ENCODE data around the gene ANKRD11. TPM values are rescaled to one million over a fixed set of nuclear protein-coding genes. Genes with fewer than 3 reads are reported as not detected.
A peak's percentile ranks its signal among the peaks of the same experiment; 100 is the strongest.
"Not testable (repeated sequence)": the region's sequence is repeated elsewhere in the genome, so short reads cannot be mapped to it uniquely, and the experiment has no call there.

The ANKRD11 gene
- total and polyA plus RNA-seq, 7 experiments from 2014 or later: 8.7 to 254 (median 239) TPM

GRCh38 chr16:89463312-89463711 lies 27.0 kb downstream of the ANKRD11 start:
- H3K27me3 ChIP-seq (ENCODE audit: control insufficient read depth in 2 of 2, insufficient read depth in 2 of 2, low read length in 2 of 2); H3K9me3 Mint-ChIP-seq; H3K9me3 ChIP-seq (ENCODE audit: control insufficient read depth in 2 of 3, low read length in 3 of 3); DNase-seq; CTCF ChIA-PET; intact Hi-C loops (cut with micrococcal nuclease); H3K4me3 ChIP-seq (ENCODE audit: low read length); H3K36me3 ChIP-seq (ENCODE audit: control insufficient read depth in 2 of 3, insufficient read depth in 3 of 3, low read length in 3 of 3); POLR2A ChIA-PET; H3K27me3 Mint-ChIP-seq; H3K27ac ChIP-seq (ENCODE audit: low read depth, low read length); ATAC-seq: not testable (repeated sequence)
- Mint-ChIP-seq H3K36me3 (peaks cover 0 to 18% (median 6%) of the 10 kb centered on the region in 5 donors), H3K4me1 (peaks cover 47 to 86% (median 65%) of the 10 kb centered on the region in 7 donors), H3K4me3 (peak overlapping the region in 2 of 10 donors; percentile 9 to 42), H3K27ac (peak overlapping the region in 1 of 9 donors; percentile 8)
- H3K4me1 ChIP-seq (ENCODE audit: control insufficient read depth in 2 of 2, insufficient read depth in 2 of 2, low read length in 2 of 2): peaks cover 24 to 28% of the 10 kb centered on the region in 2 donors

- H3K27ac Mint-ChIP-seq; H3K4me3 ChIP-seq (ENCODE audit: low read length); H3K27me3 Mint-ChIP-seq; POLR2A ChIA-PET; DNase-seq; H3K4me3 Mint-ChIP-seq; ATAC-seq; H3K27me3 ChIP-seq (ENCODE audit: control insufficient read depth in 2 of 2, insufficient read depth in 2 of 2, low read length in 2 of 2); CTCF ChIA-PET; H3K27ac ChIP-seq (ENCODE audit: low read depth, low read length); intact Hi-C loops (cut with micrococcal nuclease); H3K9me3 Mint-ChIP-seq; H3K36me3 ChIP-seq (ENCODE audit: control insufficient read depth in 2 of 3, insufficient read depth in 3 of 3, low read length in 3 of 3); H3K9me3 ChIP-seq (ENCODE audit: control insufficient read depth in 2 of 3, low read length in 3 of 3): not testable (repeated sequence)
- Mint-ChIP-seq H3K4me1 (peaks cover 47 to 84% (median 62%) of the 10 kb centered on the region in 7 donors), H3K36me3 (peaks cover 0 to 18% (median 7%) of the 10 kb centered on the region in 5 donors)
- peaks cover 23 to 28% of the 10 kb centered on the region in 2 donors for H3K4me1 ChIP-seq (ENCODE audit: control insufficient read depth in 2 of 2, insufficient read depth in 2 of 2, low read length in 2 of 2)
These were observed 27.7 kb downstream of the ANKRD11 start for GRCh38 chr16:89462639-89463038.

GRCh38 chr16:89461890-89462289 lies 28.5 kb downstream of the ANKRD11 start:
- ATAC-seq; H3K36me3 ChIP-seq (ENCODE audit: control insufficient read depth in 2 of 3, insufficient read depth in 3 of 3, low read length in 3 of 3); POLR2A ChIA-PET; CTCF ChIA-PET; H3K27me3 ChIP-seq (ENCODE audit: control insufficient read depth in 2 of 2, insufficient read depth in 2 of 2, low read length in 2 of 2); H3K9me3 Mint-ChIP-seq; H3K9me3 ChIP-seq (ENCODE audit: control insufficient read depth in 2 of 3, low read length in 3 of 3); DNase-seq; H3K27me3 Mint-ChIP-seq; H3K27ac ChIP-seq (ENCODE audit: low read depth, low read length); intact Hi-C loops (cut with micrococcal nuclease); H3K4me3 ChIP-seq (ENCODE audit: low read length): not testable (repeated sequence)
- Mint-ChIP-seq H3K27ac (peak overlapping the region in 3 of 9 donors; percentile 8 to 58 (median 28)), H3K4me3 (peak overlapping the region in 3 of 10 donors; percentile 10 to 32 (median 29)), H3K36me3 (peaks cover 0 to 16% (median 9%) of the 10 kb centered on the region in 5 donors), H3K4me1 (peaks cover 44 to 80% (median 59%) of the 10 kb centered on the region in 7 donors)
- H3K4me1 ChIP-seq (ENCODE audit: control insufficient read depth in 2 of 2, insufficient read depth in 2 of 2, low read length in 2 of 2): peaks cover 20 to 25% of the 10 kb centered on the region in 2 donors

GRCh38 chr16:89460556-89460955 lies 29.8 kb downstream of the ANKRD11 start:
- H3K4me3 ChIP-seq (ENCODE audit: low read length): no peak overlapping the region
- ATAC-seq: peak; percentile 31

GRCh38 chr16:89458967-89459366 lies 31.4 kb downstream of the ANKRD11 start:
- peak overlapping the region in 8 of 9 donors; percentile 1 to 84 (median 16) for H3K27ac Mint-ChIP-seq
- Histone ChIP-seq H3K36me3 (ENCODE audit: control insufficient read depth in 2 of 3, insufficient read depth in 3 of 3, low read length in 3 of 3) (no peaks in the 10 kb centered on the region), H3K27ac (ENCODE audit: low read depth, low read length) (no peak overlapping the region), H3K9me3 (ENCODE audit: control insufficient read depth in 2 of 3, low read length in 3 of 3) (no peaks in the 10 kb centered on the region), H3K27me3 (ENCODE audit: control insufficient read depth in 2 of 2, insufficient read depth in 2 of 2, low read length in 2 of 2) (no peaks in the 10 kb centered on the region), H3K4me1 (ENCODE audit: control insufficient read depth in 2 of 2, insufficient read depth in 2 of 2, low read length in 2 of 2) (peaks cover 26 to 31% of the 10 kb centered on the region in 2 donors), H3K4me3 (ENCODE audit: low read length) (no peak overlapping the region)
- peak overlapping the region in 6 of 10 donors; percentile 6 to 57 (median 23) for H3K4me3 Mint-ChIP-seq
- peaks cover 0 to 4% (median 0%) of the 10 kb centered on the region in 11 donors for H3K9me3 Mint-ChIP-seq
- intact Hi-C loops (cut with micrococcal nuclease): no loop called here
- ChIA-PET CTCF (no interaction called here), POLR2A (no interaction called here)
- ATAC-seq (no peak), DNase-seq (no peak)
- H3K36me3 Mint-ChIP-seq: peaks cover 0 to 20% (median 16%) of the 10 kb centered on the region in 5 donors
- H3K27me3 Mint-ChIP-seq: no peaks in the 10 kb centered on the region
- H3K4me1 Mint-ChIP-seq: peaks cover 31 to 75% (median 57%) of the 10 kb centered on the region in 7 donors

More at GRCh38 chr16:89460556-89460955, 29.8 kb downstream of the ANKRD11 start:
- H3K4me3 Mint-ChIP-seq: peak overlapping the region in 6 of 10 donors; percentile 4 to 50 (median 28)
- no peaks in the 10 kb centered on the region for H3K27me3 Mint-ChIP-seq
- Histone ChIP-seq H3K27ac (ENCODE audit: low read depth, low read length) (no peak overlapping the region), H3K36me3 (ENCODE audit: control insufficient read depth in 2 of 3, insufficient read depth in 3 of 3, low read length in 3 of 3) (no peaks in the 10 kb centered on the region), H3K9me3 (ENCODE audit: control insufficient read depth in 2 of 3, low read length in 3 of 3) (no peaks in the 10 kb centered on the region), H3K27me3 (ENCODE audit: control insufficient read depth in 2 of 2, insufficient read depth in 2 of 2, low read length in 2 of 2) (no peaks in the 10 kb centered on the region), H3K4me1 (ENCODE audit: control insufficient read depth in 2 of 2, insufficient read depth in 2 of 2, low read length in 2 of 2) (peaks cover 15 to 27% of the 10 kb centered on the region in 2 donors)
- DNase-seq: no peak
- H3K36me3 Mint-ChIP-seq: peaks cover 0 to 20% (median 16%) of the 10 kb centered on the region in 5 donors
- intact Hi-C loops (cut with micrococcal nuclease): no loop called here
- H3K9me3 Mint-ChIP-seq: peaks cover 0 to 4% (median 0%) of the 10 kb centered on the region in 11 donors
- peak overlapping the region in 7 of 9 donors; percentile 9 to 61 (median 34) for H3K27ac Mint-ChIP-seq
- peaks cover 31 to 80% (median 59%) of the 10 kb centered on the region in 7 donors for H3K4me1 Mint-ChIP-seq
- ChIA-PET CTCF (no interaction called here), POLR2A (no interaction called here)

- H3K36me3 Mint-ChIP-seq: peaks cover 0 to 20% (median 16%) of the 10 kb centered on the region in 5 donors
- POLR2A ChIA-PET: no interaction called here
- H3K4me3 ChIP-seq (ENCODE audit: low read length): no peak overlapping the region
- DNase-seq (no peak), ATAC-seq (no peak)
- peaks cover 30 to 35% of the 10 kb centered on the region in 2 donors for H3K4me1 ChIP-seq (ENCODE audit: control insufficient read depth in 2 of 2, insufficient read depth in 2 of 2, low read length in 2 of 2)
- H3K36me3 ChIP-seq (ENCODE audit: control insufficient read depth in 2 of 3, insufficient read depth in 3 of 3, low read length in 3 of 3): no peaks in the 10 kb centered on the region
- H3K9me3 Mint-ChIP-seq: peaks cover 0 to 4% (median 0%) of the 10 kb centered on the region in 11 donors
- no peaks in the 10 kb centered on the region for H3K27me3 ChIP-seq (ENCODE audit: control insufficient read depth in 2 of 2, insufficient read depth in 2 of 2, low read length in 2 of 2)
- no peak overlapping the region for H3K27ac ChIP-seq (ENCODE audit: low read depth, low read length)
- intact Hi-C loops (cut with micrococcal nuclease): no loop called here
- H3K9me3 ChIP-seq (ENCODE audit: control insufficient read depth in 2 of 3, low read length in 3 of 3): no peaks in the 10 kb centered on the region
- no peaks in the 10 kb centered on the region for H3K27me3 Mint-ChIP-seq
- peaks cover 35 to 75% (median 62%) of the 10 kb centered on the region in 7 donors for H3K4me1 Mint-ChIP-seq
- CTCF ChIA-PET: no interaction called here
- peak overlapping the region in 3 of 10 donors; percentile 12 to 57 (median 42) for H3K4me3 Mint-ChIP-seq
- peak overlapping the region in 6 of 9 donors; percentile 13 to 84 (median 31) for H3K27ac Mint-ChIP-seq
These were observed 31.8 kb downstream of the ANKRD11 start for GRCh38 chr16:89458551-89458950.

Measured in naive thymus-derived CD4-positive, alpha-beta T cell (primary cell).